OCI-LY1 (cell line): ENCODE results near the gene GAN.

Source experiments
- H2AFZ ChIP-seq: fragments of 200-600 bp; sonication (generic), shearing (Covaris generic); 2 replicates; pipeline ENCODE4 v1.6.0; 2014; ENCODE audit warnings: antibody characterized with exemption, mild to moderate bottlenecking, low read length
- H3F3A ChIP-seq: fragments of 200-600 bp; sonication (generic), shearing (Covaris generic); 2 replicates; pipeline ENCODE4 v1.6.0; 2014; ENCODE audit warnings: mild to moderate bottlenecking, antibody characterized with exemption, low read length, moderate library complexity; ENCODE audit not compliant: insufficient read depth
- H3K27ac ChIP-seq: fragments of 200-600 bp; sonication (generic); 2 replicates; pipeline ENCODE4 v1.5.1; 2014; ENCODE audit warnings: low read length, mixed run types, mild to moderate bottlenecking, low read depth; ENCODE audit not compliant: poor library complexity, severe bottlenecking
- H3K27me3 ChIP-seq: fragments of 200-600 bp; sonication (generic); 2 replicates; pipeline ENCODE4 v1.6.0; 2014; ENCODE audit warnings: antibody characterized with exemption, mild to moderate bottlenecking, low read length, moderate library complexity; ENCODE audit not compliant: insufficient read depth
- H3K36me3 ChIP-seq: fragments of 200-600 bp; sonication (generic); 2 replicates; pipeline ENCODE4 v1.6.1; 2014; ENCODE audit warnings: mild to moderate bottlenecking, antibody characterized with exemption, low read length, moderate library complexity, mixed read lengths; ENCODE audit not compliant: insufficient read depth
- H3K4me1 ChIP-seq: fragments of 200-600 bp; sonication (generic); 2 replicates; pipeline ENCODE4 v1.5.1; 2014; ENCODE audit warnings: mild to moderate bottlenecking, low read length, moderate library complexity; ENCODE audit not compliant: insufficient read depth, severe bottlenecking
- H3K4me2 ChIP-seq: fragments of 200-600 bp; sonication (generic), shearing (Covaris generic); 2 replicates; pipeline ENCODE4 v1.6.1; 2014; ENCODE audit warnings: low read length
- H3K4me3 ChIP-seq: fragments of 200-600 bp; sonication (generic); 2 replicates; pipeline ENCODE4 v1.5.1; 2014; ENCODE audit warnings: low read length, low read depth, mild to moderate bottlenecking, mixed read lengths; ENCODE audit not compliant: poor library complexity, severe bottlenecking
- H3K79me2 ChIP-seq: fragments of 200-600 bp; shearing (Covaris generic); 2 replicates; pipeline ENCODE4 v1.6.1; 2016; ENCODE audit warnings: mixed run types, low read length, mixed read lengths; ENCODE audit not compliant: insufficient read depth
- H3K9ac ChIP-seq: fragments of 200-600 bp; sonication (generic), shearing (Covaris generic); 2 replicates; pipeline ENCODE4 v1.6.1; 2014; ENCODE audit warnings: mild to moderate bottlenecking, low read length, mixed read lengths
- H3K9me2 ChIP-seq: fragments of 200-600 bp; sonication (generic), shearing (Covaris generic); 2 replicates; pipeline ENCODE4 v1.6.1; 2014; ENCODE audit warnings: low read depth, mild to moderate bottlenecking, low read length, mixed read lengths
- H3K9me3 ChIP-seq: fragments of 200-600 bp; shearing (Covaris generic); 2 replicates; pipeline ENCODE4 v1.6.1; 2014; ENCODE audit warnings: low read length, mixed read lengths
- H4K20me1 ChIP-seq: fragments of 200-600 bp; sonication (generic), shearing (Covaris generic); 2 replicates; pipeline ENCODE4 v1.6.0; 2016; ENCODE audit warnings: mild to moderate bottlenecking, low read length; ENCODE audit not compliant: insufficient read depth
- CTCF ChIP-seq: fragments of 200-600 bp; sonication (generic), shearing (Covaris generic); IDR thresholded peaks from 2 replicates; pipeline ENCODE4 v1.5.1; 2017; ENCODE audit warnings: mild to moderate bottlenecking, antibody characterized with exemption, low read length, moderate library complexity, mixed read lengths
- EZH2 ChIP-seq: fragments of 200-600 bp; sonication (generic), shearing (Covaris generic); IDR thresholded peaks from 2 replicates; pipeline ENCODE4 v1.8.0; 2017; ENCODE audit warnings: borderline replicate concordance, mixed run types, mild to moderate bottlenecking, antibody characterized with exemption, low read length, moderate library complexity, mixed read lengths

GAN gene

GRCh38 chr16:81293909-81294802 is 20.6 kb upstream of the GAN start:
- no peak overlapping the region for H3K4me2 ChIP-seq
- H3K27me3 ChIP-seq = no peaks in the 10 kb centered on the region; the same call in 1 of the 2 replicates
- H3K36me3 ChIP-seq = no peaks in the 10 kb centered on the region
- H2AFZ ChIP-seq = no peak overlapping the region
- no peak overlapping the region for H3K27ac ChIP-seq
- no peaks in the 10 kb centered on the region for H3K79me2 ChIP-seq
- H3K9me3 ChIP-seq = no peaks in the 10 kb centered on the region
- H3K9me2 ChIP-seq = no peaks in the 10 kb centered on the region
- H3K9ac ChIP-seq = no peak overlapping the region
- TF ChIP-seq CTCF (no peak), EZH2 (no peak)
- H3K4me3 ChIP-seq = no peak overlapping the region
- no peaks in the 10 kb centered on the region for H3K4me1 ChIP-seq
- H4K20me1 ChIP-seq = no peaks in the 10 kb centered on the region
- no peaks in the 10 kb centered on the region for H3F3A ChIP-seq

- no peaks in the 10 kb centered on the region for H3K79me2 ChIP-seq
- no peaks in the 10 kb centered on the region for H3K4me1 ChIP-seq
- H3K27ac ChIP-seq = no peak overlapping the region
- no peaks in the 10 kb centered on the region for H3K9me3 ChIP-seq
- no peak for TF ChIP-seq CTCF
- TF ChIP-seq EZH2 = no peak
- no peaks in the 10 kb centered on the region for H3K36me3 ChIP-seq
- H3K4me3 ChIP-seq = no peak overlapping the region
- no peaks in the 10 kb centered on the region for H3F3A ChIP-seq
- no peak overlapping the region for H3K4me2 ChIP-seq
- H4K20me1 ChIP-seq = no peaks in the 10 kb centered on the region
- H2AFZ ChIP-seq = no peak overlapping the region
- H3K9ac ChIP-seq = no peak overlapping the region
- H3K27me3 ChIP-seq = no peaks in the 10 kb centered on the region
- no peaks in the 10 kb centered on the region for H3K9me2 ChIP-seq
Measured at GRCh38 chr16:81296631-81297030, 18.1 kb upstream of the GAN start.

- Histone ChIP-seq H3K36me3 (no peaks in the 10 kb centered on the region; the same call in 1 of the 2 replicates), H3K4me2 (no peak overlapping the region), H3K27ac (no peak overlapping the region), H3K4me1 (peaks cover 6% of the 10 kb centered on the region), H3K79me2 (no peaks in the 10 kb centered on the region), H3K9me2 (no peaks in the 10 kb centered on the region), H2AFZ (no peak overlapping the region), H3K9me3 (no peaks in the 10 kb centered on the region), H4K20me1 (no peaks in the 10 kb centered on the region), H3K9ac (no peak overlapping the region), H3K4me3 (no peak overlapping the region), H3K27me3 (no peaks in the 10 kb centered on the region), H3F3A (no peaks in the 10 kb centered on the region)
- TF ChIP-seq EZH2 (no peak), CTCF (no peak)
Measured at GRCh38 chr16:81307770-81308169, 7.0 kb upstream of the GAN start.
